Activated CD4-positive, alpha-beta memory T cell treated with anti-CD3 and anti-CD28 coated beads for 36 hours (primary cell): ENCODE measurements around the gene ARHGEF18. TPM values are rescaled to one million over a fixed set of nuclear protein-coding genes. Genes with fewer than 3 reads are reported as not detected.
"Not testable (repeated sequence)": the region's sequence is repeated elsewhere in the genome, so short reads cannot be mapped to it uniquely, and the experiment has no call there.

Source experiments
- CTCF ChIA-PET: fragments of 350-600 bp; sonication (Branson Sonifier 250); formaldehyde crosslinking; loops from one replicate; lab custom pipeline; 2021; ENCODE audit warnings: antibody characterized with exemption, inconsistent platforms; lab: Charles Lee
- POLR2A ChIA-PET: fragments of 350-600 bp; sonication (Branson Sonifier 250); formaldehyde crosslinking; loops from one replicate; lab custom pipeline; 2021; ENCODE audit warnings: antibody characterized with exemption; lab: Charles Lee
- DNase-seq: peaks from one replicate; pipeline ENCODE4 v3.0.0-alpha.2; 2020
- H3K27ac Mint-ChIP-seq: one replicate; pipeline ENCODE4 v1.8.0; 2021; ENCODE audit warnings: mixed read lengths
- H3K27me3 Mint-ChIP-seq: one replicate; pipeline ENCODE4 v1.8.0; 2021; ENCODE audit warnings: mixed read lengths
- H3K36me3 Mint-ChIP-seq: one replicate; pipeline ENCODE4 v1.8.0; 2021; ENCODE audit warnings: mixed read lengths
- H3K4me1 Mint-ChIP-seq: one replicate; pipeline ENCODE4 v1.8.0; 2021; ENCODE audit warnings: low read depth, mixed read lengths
- H3K4me3 Mint-ChIP-seq: one replicate; pipeline ENCODE4 v1.8.0; 2021; ENCODE audit warnings: mild to moderate bottlenecking, mixed read lengths
- H3K9me3 Mint-ChIP-seq: one replicate; pipeline ENCODE4 v1.8.0; 2021; ENCODE audit warnings: mixed read lengths
- intact Hi-C: fragments of 100-400 bp; cut with micrococcal nuclease; formaldehyde crosslinking; loops from one replicate; pipeline ENCODE4 v1.15.1; 2023
- total RNA-seq, 2 experiments: library from RNA; stranded (reverse); gene quantifications; one replicate each; pipeline ENCODE4 v1.2.3, GENCODE V29; 2021

ARHGEF18 gene
- total RNA-seq, 2 experiments from 2014 or later, result 36.9 to 37.1 TPM

GRCh38 chr19:7331446-7331845 lies 17.3 kb upstream of the ARHGEF18 start:
- H3K4me1 Mint-ChIP-seq, result no peaks in the 10 kb centered on the region
- no peak overlapping the region for H3K4me3 Mint-ChIP-seq
- no peaks in the 10 kb centered on the region for H3K27me3 Mint-ChIP-seq
- H3K27ac Mint-ChIP-seq, result no peak overlapping the region
- POLR2A ChIA-PET, result no interaction called here
- no peaks in the 10 kb centered on the region for H3K9me3 Mint-ChIP-seq
- intact Hi-C loops, result no loop called here
- CTCF ChIA-PET, result interaction anchor here (1.8 kb wide), 1 partner anchor 23 kb away, joined by 8 read pairs; no protein-coding TSS in a partner anchor
- DNase-seq, result no peak
- H3K36me3 Mint-ChIP-seq, result no peaks in the 10 kb centered on the region

GRCh38 chr19:7333198-7334118 lies 15.3 kb upstream of the ARHGEF18 start:
- no peak overlapping the region for H3K27ac Mint-ChIP-seq
- intact Hi-C loops, result no loop called here
- ChIA-PET CTCF (no interaction called here), POLR2A (no interaction called here)
- no peaks in the 10 kb centered on the region for H3K9me3 Mint-ChIP-seq
- DNase-seq, result no peak
- no peaks in the 10 kb centered on the region for H3K36me3 Mint-ChIP-seq
- peaks cover 10% of the 10 kb centered on the region for H3K4me1 Mint-ChIP-seq
- no peaks in the 10 kb centered on the region for H3K27me3 Mint-ChIP-seq
- no peak overlapping the region for H3K4me3 Mint-ChIP-seq

DNA sequence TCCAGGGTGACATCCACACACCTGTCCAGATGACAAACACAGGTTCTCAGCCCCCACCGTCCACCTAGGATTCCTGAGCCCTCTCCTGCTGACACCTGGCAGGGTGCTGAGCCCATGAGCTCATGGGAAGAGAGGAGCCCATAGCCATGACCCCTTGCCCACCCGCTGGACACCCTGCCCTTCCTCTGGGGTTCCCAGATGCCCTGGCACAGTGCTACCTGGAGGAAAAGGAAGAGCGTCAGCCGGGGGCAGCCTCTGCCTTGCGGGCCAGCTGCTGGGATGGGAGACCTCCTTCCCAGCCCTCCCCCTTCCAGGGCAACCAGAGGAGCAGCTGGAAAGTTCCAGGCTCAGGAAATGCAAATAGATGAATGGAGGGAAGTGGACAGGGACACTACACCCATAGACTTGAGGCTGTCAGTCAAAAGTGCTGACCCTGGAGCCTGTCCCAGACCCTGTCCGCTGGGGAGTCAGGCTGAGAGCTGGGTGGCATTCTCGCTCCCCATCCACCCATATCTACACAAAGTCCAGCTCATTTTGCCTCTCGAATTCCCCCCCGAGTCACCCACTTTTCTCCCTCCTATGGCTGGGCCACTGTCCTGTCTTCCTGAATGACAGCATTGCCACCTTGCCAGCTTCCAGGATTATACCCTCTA lies 12.3 kb upstream of the ARHGEF18 start:
- Mint-ChIP-seq H3K36me3 (no peaks in the 10 kb centered on the region), H3K4me3 (no peak overlapping the region), H3K27ac (no peak overlapping the region), H3K9me3 (no peaks in the 10 kb centered on the region), H3K27me3 (no peaks in the 10 kb centered on the region), H3K4me1 (peaks cover 16% of the 10 kb centered on the region)
- no peak for DNase-seq
- intact Hi-C loops, result no loop called here
- CTCF ChIA-PET, result interaction anchor here (0.5 to 1.6 kb wide), 4 partner anchors 44 to 350 kb away, joined by 3 to 8 read pairs (median 4); no protein-coding TSS in a partner anchor
- POLR2A ChIA-PET, result interaction anchor here (0.6 kb wide), 1 partner anchor 8 kb away, joined by 5 read pairs; no protein-coding TSS in a partner anchor

DNA sequence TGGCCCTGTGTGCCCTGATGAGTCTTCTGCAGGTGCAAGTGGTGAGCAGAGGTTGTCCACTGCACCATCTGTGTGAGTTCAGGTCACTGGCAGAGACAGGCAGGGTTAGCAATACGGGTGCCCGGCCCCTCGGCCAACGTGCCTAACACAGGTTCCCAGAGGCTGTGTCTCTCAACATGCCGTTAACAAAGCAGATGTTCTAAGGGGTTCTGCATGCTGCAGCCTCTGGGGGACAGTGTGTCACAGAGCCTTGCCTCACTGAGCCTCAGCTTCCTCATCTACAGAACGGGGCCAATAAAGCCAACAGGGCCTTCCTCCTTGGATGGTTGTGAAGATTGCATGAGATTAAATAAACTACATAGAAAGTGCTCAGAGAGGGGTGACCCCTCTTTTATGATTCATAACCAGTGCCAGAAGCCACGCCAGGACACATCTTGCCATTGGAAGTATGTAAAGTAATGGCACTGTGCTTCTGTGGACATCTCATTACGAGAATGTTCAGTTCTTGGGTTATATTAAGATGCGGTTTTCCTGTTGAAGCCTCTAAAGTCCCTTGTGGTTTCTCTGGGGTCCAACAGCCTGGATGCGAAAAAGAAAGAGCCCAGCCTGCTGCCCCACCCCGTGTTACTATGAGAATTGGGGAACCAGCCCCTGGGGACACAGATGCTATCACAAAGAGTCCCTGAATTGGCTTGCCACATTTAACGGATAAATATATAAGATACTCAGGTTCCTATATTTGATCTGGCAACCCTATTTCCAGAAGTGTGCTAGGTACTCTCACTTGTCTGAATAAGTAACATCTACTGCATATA lies 11.2 kb upstream of the ARHGEF18 start:
- Mint-ChIP-seq H3K4me3 (no peak overlapping the region), H3K27me3 (no peaks in the 10 kb centered on the region), H3K9me3 (no peaks in the 10 kb centered on the region), H3K27ac (no peak overlapping the region), H3K4me1 (peaks cover 19% of the 10 kb centered on the region), H3K36me3 (no peaks in the 10 kb centered on the region)
- POLR2A ChIA-PET, result interaction anchor here (0.6 kb wide), 1 partner anchor 239 kb away, joined by 3 read pairs; no protein-coding TSS in a partner anchor
- CTCF ChIA-PET, result interaction anchor here (0.6 to 1.6 kb wide), 3 partner anchors 17 to 188 kb away, joined by 3 to 8 read pairs (median 3); no protein-coding TSS in a partner anchor
- intact Hi-C loops, result no loop called here
- DNase-seq, result peak; percentile 48

DNA sequence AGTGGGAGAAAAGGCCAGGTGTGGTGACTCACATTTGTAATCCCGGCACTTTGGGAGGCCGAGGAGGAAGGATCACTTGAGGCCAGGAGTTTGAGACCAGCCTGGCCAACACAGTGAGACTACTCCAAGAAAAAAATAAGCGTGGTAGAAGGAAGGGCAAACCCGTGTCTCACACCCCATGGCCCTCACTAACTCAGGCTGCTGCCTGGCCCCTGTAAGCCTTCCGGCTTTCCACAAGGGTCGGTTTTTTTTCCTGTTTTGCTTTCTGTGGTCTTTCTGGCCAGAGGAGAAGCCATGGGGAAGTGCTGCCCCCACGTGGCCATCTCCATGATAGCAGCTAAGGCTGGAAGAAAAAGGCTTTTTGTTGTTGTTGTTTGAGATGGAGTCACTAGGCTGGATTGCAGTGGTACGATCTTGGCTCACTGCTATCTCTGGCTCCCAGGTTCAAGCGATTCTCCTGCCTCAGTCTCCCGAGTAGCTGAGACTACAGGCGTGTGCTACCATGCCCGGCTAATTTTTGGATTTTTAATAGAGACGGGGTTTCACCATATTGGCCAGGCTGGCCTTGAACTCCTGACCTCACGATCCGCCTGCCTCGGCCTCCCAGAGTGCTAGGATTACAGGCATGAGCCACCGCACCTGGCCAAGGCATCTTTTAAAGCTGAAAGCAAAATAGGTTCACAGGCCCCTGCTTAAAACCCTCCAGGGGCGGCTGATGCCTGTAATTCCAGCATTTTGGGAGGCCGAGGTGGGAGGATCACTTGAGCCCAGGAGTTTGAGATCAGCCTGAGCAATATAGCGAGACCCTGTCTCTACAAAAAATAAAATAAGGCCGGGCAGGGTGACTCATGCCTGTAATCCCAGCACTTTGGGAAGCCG lies 7.5 kb upstream of the ARHGEF18 start:
- Mint-ChIP-seq H3K36me3 (no peaks in the 10 kb centered on the region), H3K9me3 (no peaks in the 10 kb centered on the region), H3K4me1 (peaks cover 43% of the 10 kb centered on the region), H3K4me3 (no peak overlapping the region), H3K27ac (peak overlapping the region; percentile 33), H3K27me3 (no peaks in the 10 kb centered on the region)
- POLR2A ChIA-PET, result interaction anchor here (1.0 kb wide), 1 partner anchor 13 kb away, joined by 3 read pairs; no protein-coding TSS in a partner anchor
- CTCF ChIA-PET, result interaction anchor here (0.6 to 4.6 kb wide), 29 partner anchors 8 to 988 kb away, joined by 3 to 44 read pairs (median 4); partner anchors contain the start of genes ARHGEF18, INSR, TRAPPC5 and ZNF557
- DNase-seq, result peak; percentile 91
- intact Hi-C loops, result loop anchor here (1.0 to 10.0 kb wide), 3 partner anchors 192 to 326 kb away; no protein-coding TSS in a partner anchor

GRCh38 chr19:7342143-7342542 lies 6.6 kb upstream of the ARHGEF18 start:
- Mint-ChIP-seq H3K27me3 (no peaks in the 10 kb centered on the region), H3K9me3 (no peaks in the 10 kb centered on the region), H3K27ac (no peak overlapping the region), H3K36me3 (no peaks in the 10 kb centered on the region), H3K4me1 (peaks cover 46% of the 10 kb centered on the region), H3K4me3 (no peak overlapping the region)
- intact Hi-C loops, result loop anchor here (10.0 kb wide), 1 partner anchor 327 kb away; no protein-coding TSS in a partner anchor
- DNase-seq, result no peak
- ChIA-PET POLR2A (no interaction called here), CTCF (interaction anchor here (0.6 to 4.6 kb wide), 9 partner anchors 12 to 202 kb away, joined by 3 to 44 read pairs (median 4); no protein-coding TSS in a partner anchor)

GRCh38 chr19:7346488-7346971 lies 2.2 kb upstream of the ARHGEF18 start:
- ChIA-PET POLR2A (interaction anchor here (1.8 kb wide), 1 partner anchor 277 kb away, joined by 6 read pairs; the partner anchor contains the start of gene ZNF557), CTCF (interaction anchor here (2.0 kb wide), 1 partner anchor 197 kb away, joined by 10 read pairs; no protein-coding TSS in a partner anchor)
- DNase-seq, result no peak
- peak overlapping the region; percentile 71 for H3K27ac Mint-ChIP-seq
- peaks cover 10% of the 10 kb centered on the region for H3K9me3 Mint-ChIP-seq
- H3K4me3 Mint-ChIP-seq, result peak overlapping the region; percentile 73
- intact Hi-C loops, result loop anchor here (5.0 to 10.0 kb wide), 2 partner anchors 149 to 332 kb away; no protein-coding TSS in a partner anchor
- peaks cover 58% of the 10 kb centered on the region for H3K4me1 Mint-ChIP-seq
- peaks cover 4% of the 10 kb centered on the region for H3K36me3 Mint-ChIP-seq
- H3K27me3 Mint-ChIP-seq, result no peaks in the 10 kb centered on the region

DNA sequence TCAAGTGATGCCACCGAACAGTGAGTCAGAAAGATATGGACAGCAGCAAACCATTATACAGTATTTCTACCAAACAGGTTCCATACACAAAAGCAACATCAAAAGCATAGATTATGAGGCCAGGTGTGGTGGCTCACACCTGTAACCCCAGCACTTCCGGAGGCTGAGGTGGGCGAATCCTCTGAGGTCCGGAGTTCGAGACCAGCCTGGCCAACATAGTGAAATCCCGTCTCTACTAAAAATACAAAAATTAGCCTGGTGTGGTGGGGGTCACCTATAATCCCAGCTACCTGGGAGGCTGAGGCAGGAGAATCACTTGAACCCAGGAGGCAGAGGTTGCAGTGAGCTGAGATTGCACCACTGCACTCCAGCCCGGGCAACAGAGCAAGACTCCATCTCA lies 1.7 kb upstream of the ARHGEF18 start:
- H3K27me3 Mint-ChIP-seq, POLR2A ChIA-PET, H3K36me3 Mint-ChIP-seq, CTCF ChIA-PET, DNase-seq: not testable (repeated sequence)
- Mint-ChIP-seq H3K9me3 (peaks cover 15% of the 10 kb centered on the region), H3K27ac (peak overlapping the region; percentile 71), H3K4me3 (peak overlapping the region; percentile 73), H3K4me1 (peaks cover 59% of the 10 kb centered on the region)
- intact Hi-C loops, result loop anchor here (5.0 to 10.0 kb wide), 2 partner anchors 150 to 332 kb away; no protein-coding TSS in a partner anchor

GRCh38 chr19:7349231-7349591 lies 474 bp downstream of the ARHGEF18 start:
- intact Hi-C loops, result loop anchor here (5.0 to 10.0 kb wide), 2 partner anchors 152 to 334 kb away; no protein-coding TSS in a partner anchor
- DNase-seq, result no peak
- peak overlapping the region; percentile 94 for H3K27ac Mint-ChIP-seq
- peak overlapping the region; percentile 79 for H3K4me3 Mint-ChIP-seq
- peaks cover 12% of the 10 kb centered on the region for H3K36me3 Mint-ChIP-seq
- ChIA-PET POLR2A (interaction anchor here (0.9 to 1.4 kb wide), 4 partner anchors 12 to 250 kb away, joined by 3 to 6 read pairs (median 3); no protein-coding TSS in a partner anchor), CTCF (interaction anchor here (0.6 to 2.9 kb wide), 6 partner anchors 8 to 332 kb away, joined by 3 to 17 read pairs (median 6); partner anchors contain the start of gene TRAPPC5)
- peaks cover 55% of the 10 kb centered on the region for H3K4me1 Mint-ChIP-seq
- H3K9me3 Mint-ChIP-seq, result peaks cover 18% of the 10 kb centered on the region
- no peaks in the 10 kb centered on the region for H3K27me3 Mint-ChIP-seq
